ENCODE results near the gene TRAPPC10.
"Not testable (repeated sequence)": the region's sequence is repeated elsewhere in the genome, so short reads cannot be mapped to it uniquely, and the experiment has no call there.

The TRAPPC10 gene

GRCh38 chr21:44087426-44088400 is 75.6 kb downstream of the TRAPPC10 start:
- no peak for DNase-seq (ENCODE audit: low read depth in 2 of 2)

GRCh38 chr21:44088401-44088780 is 76.3 kb downstream of the TRAPPC10 start:
- no peak for DNase-seq (ENCODE audit: low read depth in 2 of 2)

GRCh38 chr21:44089001-44089911 is 77.1 kb downstream of the TRAPPC10 start:
- no peak for DNase-seq (ENCODE audit: low read depth in 2 of 2)

- DNase-seq (ENCODE audit: low read depth in 2 of 2), result no peak
Measured at GRCh38 chr21:44090325-44090724, 78.2 kb downstream of the TRAPPC10 start.

GRCh38 chr21:44092211-44092610 is 80.1 kb downstream of the TRAPPC10 start:
- DNase-seq (ENCODE audit: low read depth in 2 of 2), result no peak

GRCh38 chr21:44093761-44094160 is 81.7 kb downstream of the TRAPPC10 start:
- no peak for DNase-seq (ENCODE audit: low read depth in 2 of 2)

- DNase-seq (ENCODE audit: low read depth in 2 of 2), result no peak
Measured at GRCh38 chr21:44094832-44095231, 82.7 kb downstream of the TRAPPC10 start.

- not testable (repeated sequence) for DNase-seq (ENCODE audit: low read depth in 2 of 2)
Measured at GRCh38 chr21:44098507-44098906, 86.4 kb downstream of the TRAPPC10 start.

GRCh38 chr21:44098964-44099363 is 86.9 kb downstream of the TRAPPC10 start:
- DNase-seq (ENCODE audit: low read depth in 2 of 2), result not testable (repeated sequence)

- not testable (repeated sequence) for DNase-seq (ENCODE audit: low read depth in 2 of 2)
Measured at GRCh38 chr21:44107026-44107501, 95.0 kb downstream of the TRAPPC10 start, which contains the start of gene PWP2. PWP2 (plus strand) TSS chr21:44107399; CDS start chr21:44107417, 18 bp downstream.

- not testable (repeated sequence) for DNase-seq (ENCODE audit: low read depth in 2 of 2)
Measured at GRCh38 chr21:44107589-44107988, 95.5 kb downstream of the TRAPPC10 start.

- DNase-seq (ENCODE audit: low read depth in 2 of 2), result not testable (repeated sequence)
Measured at GRCh38 chr21:44113702-44114371, 101.7 kb downstream of the TRAPPC10 start.

- DNase-seq (ENCODE audit: low read depth in 2 of 2), result not testable (repeated sequence)
Measured at GRCh38 chr21:44122131-44122530, 110.0 kb downstream of the TRAPPC10 start.

GRCh38 chr21:44127827-44128226 is 115.7 kb downstream of the TRAPPC10 start:
- not testable (repeated sequence) for DNase-seq (ENCODE audit: low read depth in 2 of 2)

- not testable (repeated sequence) for DNase-seq (ENCODE audit: low read depth in 2 of 2)
Measured at GRCh38 chr21:44133715-44134057, 121.6 kb downstream of the TRAPPC10 start.

GRCh38 chr21:44134732-44135131 is 122.6 kb downstream of the TRAPPC10 start:
- DNase-seq (ENCODE audit: low read depth in 2 of 2), result not testable (repeated sequence)

- not testable (repeated sequence) for DNase-seq (ENCODE audit: low read depth in 2 of 2)
Measured at GRCh38 chr21:44138039-44138438, 125.9 kb downstream of the TRAPPC10 start.

- DNase-seq (ENCODE audit: low read depth in 2 of 2), result not testable (repeated sequence)
Measured at GRCh38 chr21:44139787-44140551, 127.9 kb downstream of the TRAPPC10 start.

- not testable (repeated sequence) for DNase-seq (ENCODE audit: low read depth in 2 of 2)
Measured at GRCh38 chr21:44140552-44140932, 128.4 kb downstream of the TRAPPC10 start.

- not testable (repeated sequence) for DNase-seq (ENCODE audit: low read depth in 2 of 2)
Measured at GRCh38 chr21:44142470-44142869, 130.4 kb downstream of the TRAPPC10 start.

- not testable (repeated sequence) for DNase-seq (ENCODE audit: low read depth in 2 of 2)
Measured at GRCh38 chr21:44143380-44143779, 131.3 kb downstream of the TRAPPC10 start.
